NT2/D1 (cell line): Measurements from ENCODE around the gene NELL2.

ENCODE experiments used
- SUZ12 ChIP-seq: IDR thresholded peaks from 2 replicates; pipeline ENCODE4 v1.6.1; 2011; ENCODE audit not compliant: insufficient read length, insufficient read depth; ENCODE audit errors: extremely low read depth
- YY1 ChIP-seq: IDR thresholded peaks from 2 replicates; pipeline ENCODE4 v1.6.1; 2011; ENCODE audit not compliant: insufficient read length, insufficient read depth
- ZNF274 ChIP-seq: IDR thresholded peaks from 2 replicates; pipeline ENCODE4 v1.6.1; 2011; ENCODE audit warnings: mild to moderate bottlenecking, low read depth, low read length

GRCh38 chr12:44462729-44463128 is 413.4 kb downstream of the NELL2 start:
- no peak for TF ChIP-seq YY1
- no peak for TF ChIP-seq ZNF274
- no peak for TF ChIP-seq SUZ12
